ENCODE results near the gene SEMA4C.
A peak's percentile ranks its signal among the peaks of the same experiment; 100 is the strongest.

Gene SEMA4C

GRCh38 chr2:96860065-96861029 is 9.5 kb downstream of the SEMA4C start:
- no peak for TF ChIP-seq POLR2A (IDR thresholded peaks at IDR 0.05; ENCODE audit: low read depth, low read length)
- no peak for TF ChIP-seq POLR2AphosphoS5 (IDR thresholded peaks at IDR 0.05; ENCODE audit: low read depth, low read length)
- no peak for TF ChIP-seq TAF1 (IDR thresholded peaks at IDR 0.05; ENCODE audit: borderline replicate concordance, low read depth, low read length)
- DNase-seq (ENCODE audit: insufficient read length) (no peak), FAIRE-seq (no peak)

DNA sequence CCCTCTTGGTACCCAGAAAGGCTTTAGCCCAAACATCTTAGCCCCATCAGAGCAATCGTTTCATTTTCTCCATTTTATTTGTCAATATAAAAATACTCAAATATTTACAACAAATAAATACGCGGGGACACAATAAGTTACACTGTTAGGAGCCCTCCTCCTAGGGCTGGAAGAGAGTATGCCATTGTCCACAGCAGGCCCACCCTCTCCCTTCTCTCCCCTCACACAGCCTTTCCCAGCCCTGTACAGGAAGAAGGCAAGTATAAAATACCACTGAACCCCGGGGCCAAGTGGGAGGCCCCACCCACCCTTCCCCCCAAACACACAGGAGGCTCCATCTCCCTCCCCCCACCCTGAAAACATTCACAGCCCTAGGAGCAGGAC is 10.2 kb downstream of the SEMA4C start:
- DNase-seq (ENCODE audit: insufficient read length) (no peak), FAIRE-seq (no peak)
- TF ChIP-seq TAF1 (IDR thresholded peaks at IDR 0.05; ENCODE audit: borderline replicate concordance, low read depth, low read length) (no peak), POLR2A (IDR thresholded peaks at IDR 0.05; ENCODE audit: low read depth, low read length) (no peak), POLR2AphosphoS5 (IDR thresholded peaks at IDR 0.05; ENCODE audit: low read depth, low read length) (no peak)

- DNase-seq (ENCODE audit: insufficient read length) (no peak), FAIRE-seq (no peak)
- TF ChIP-seq TAF1 (IDR thresholded peaks at IDR 0.05; ENCODE audit: borderline replicate concordance, low read depth, low read length) = no peak
- TF ChIP-seq POLR2AphosphoS5 (IDR thresholded peaks at IDR 0.05; ENCODE audit: low read depth, low read length) = peak; percentile 65; the same call in 1 of the 2 replicates
- TF ChIP-seq POLR2A (IDR thresholded peaks at IDR 0.05; ENCODE audit: low read depth, low read length) = no peak; the same call in 1 of the 2 replicates
These were observed 10.7 kb downstream of the SEMA4C start for GRCh38 chr2:96859099-96859649.

- FAIRE-seq (peak; percentile 98), DNase-seq (ENCODE audit: insufficient read length) (peak; percentile 99)
- peak; percentile 61; the same call in 1 of the 2 replicates for TF ChIP-seq POLR2AphosphoS5 (IDR thresholded peaks at IDR 0.05; ENCODE audit: low read depth, low read length)
- peak; percentile 41; the same call in 1 of the 2 replicates for TF ChIP-seq TAF1 (IDR thresholded peaks at IDR 0.05; ENCODE audit: borderline replicate concordance, low read depth, low read length)
- peak; percentile 78 for TF ChIP-seq POLR2A (IDR thresholded peaks at IDR 0.05; ENCODE audit: low read depth, low read length)
These were observed 12.1 kb downstream of the SEMA4C start, which contains the start of gene ANKRD39 for GRCh38 chr2:96857667-96858372. ANKRD39 (minus strand) TSS chr2:96858016; CDS start chr2:96857987, 29 bp downstream.

- DNase-seq (ENCODE audit: insufficient read length) = no peak
- TF ChIP-seq TAF1 (IDR thresholded peaks at IDR 0.05; ENCODE audit: borderline replicate concordance, low read depth, low read length) (no peak), POLR2A (IDR thresholded peaks at IDR 0.05; ENCODE audit: low read depth, low read length) (no peak), POLR2AphosphoS5 (IDR thresholded peaks at IDR 0.05; ENCODE audit: low read depth, low read length) (no peak)
- FAIRE-seq = no peak
These were observed 12.9 kb downstream of the SEMA4C start for GRCh38 chr2:96856776-96857666.

- DNase-seq (ENCODE audit: insufficient read length) (no peak), FAIRE-seq (no peak)
- TF ChIP-seq POLR2A (IDR thresholded peaks at IDR 0.05; ENCODE audit: low read depth, low read length) (no peak), TAF1 (IDR thresholded peaks at IDR 0.05; ENCODE audit: borderline replicate concordance, low read depth, low read length) (no peak), POLR2AphosphoS5 (IDR thresholded peaks at IDR 0.05; ENCODE audit: low read depth, low read length) (no peak)
These were observed 16.6 kb downstream of the SEMA4C start for GRCh38 chr2:96853321-96853720.

DNA sequence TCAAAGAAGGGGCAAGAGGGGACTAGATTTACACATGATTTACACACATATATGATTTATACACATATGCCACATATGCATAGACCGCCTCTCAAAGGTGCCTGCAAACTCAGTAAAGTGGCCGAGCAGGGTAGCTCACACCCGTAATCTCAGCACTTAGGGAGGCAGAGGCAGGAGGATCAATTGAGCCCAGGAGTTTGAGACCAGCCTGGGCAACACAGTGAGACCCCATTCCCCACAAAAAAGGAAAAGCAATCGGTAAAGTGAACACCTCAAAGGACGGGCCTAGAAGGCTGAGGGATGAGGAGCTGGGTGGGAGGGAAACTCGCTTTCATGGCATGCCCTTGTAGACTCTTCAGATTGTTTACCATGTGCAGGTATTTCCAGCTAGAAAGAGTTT is 17.2 kb downstream of the SEMA4C start:
- FAIRE-seq = no peak

DNA sequence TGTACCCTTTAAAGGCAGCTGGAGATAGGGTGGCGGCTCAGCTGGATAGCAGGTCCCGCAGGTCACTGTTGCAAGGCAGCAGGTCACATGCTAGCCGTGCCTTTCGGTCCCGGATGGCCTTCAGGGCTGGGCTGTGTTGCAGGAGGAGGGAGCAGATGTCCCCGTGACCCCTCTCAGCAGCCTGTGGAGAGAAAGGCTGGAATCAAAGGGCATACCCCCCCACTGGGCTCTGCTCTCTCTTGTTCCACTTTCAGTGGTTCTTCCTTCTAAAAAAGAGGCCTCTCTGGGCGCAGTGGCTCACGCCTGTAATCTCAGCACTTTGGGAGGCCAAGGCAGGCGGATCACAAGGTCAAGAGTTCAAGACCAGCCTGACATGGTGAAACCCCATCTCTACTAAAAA is 21.6 kb downstream of the SEMA4C start:
- no peak for TF ChIP-seq POLR2A (IDR thresholded peaks at IDR 0.05; ENCODE audit: low read depth, low read length)
- TF ChIP-seq TAF1 (IDR thresholded peaks at IDR 0.05; ENCODE audit: borderline replicate concordance, low read depth, low read length) = no peak
- DNase-seq (ENCODE audit: insufficient read length) (no peak), FAIRE-seq (no peak)

More for the DNA sequence above, 17.2 kb downstream of the SEMA4C start:
- TF ChIP-seq POLR2AphosphoS5 (IDR thresholded peaks at IDR 0.05; ENCODE audit: low read depth, low read length) = no peak
- TF ChIP-seq TAF1 (IDR thresholded peaks at IDR 0.05; ENCODE audit: borderline replicate concordance, low read depth, low read length) = no peak
- no peak for TF ChIP-seq POLR2A (IDR thresholded peaks at IDR 0.05; ENCODE audit: low read depth, low read length)
- DNase-seq (ENCODE audit: insufficient read length) = no peak

GRCh38 chr2:96847586-96847985 is 22.3 kb downstream of the SEMA4C start:
- FAIRE-seq (no peak), DNase-seq (ENCODE audit: insufficient read length) (no peak)
- no peak for TF ChIP-seq POLR2AphosphoS5 (IDR thresholded peaks at IDR 0.05; ENCODE audit: low read depth, low read length)
- no peak for TF ChIP-seq POLR2A (IDR thresholded peaks at IDR 0.05; ENCODE audit: low read depth, low read length)
- TF ChIP-seq TAF1 (IDR thresholded peaks at IDR 0.05; ENCODE audit: borderline replicate concordance, low read depth, low read length) = no peak

- TF ChIP-seq POLR2AphosphoS5 (IDR thresholded peaks at IDR 0.05; ENCODE audit: low read depth, low read length) (no peak), POLR2A (IDR thresholded peaks at IDR 0.05; ENCODE audit: low read depth, low read length) (no peak), TAF1 (IDR thresholded peaks at IDR 0.05; ENCODE audit: borderline replicate concordance, low read depth, low read length) (no peak)
- DNase-seq (ENCODE audit: insufficient read length) = no peak
- FAIRE-seq = no peak
These were observed 23.1 kb downstream of the SEMA4C start for GRCh38 chr2:96846825-96847224.
